Spleen (tissue), 11 donors: ENCODE results near the gene LTBP1. TPM values are rescaled to one million over a fixed set of nuclear protein-coding genes. Genes with fewer than 3 reads are reported as not detected.

Experiments used
- DNase-seq: peaks from one replicate; pipeline ENCODE4 v3.0.0-alpha.2; 2020
- H3K27ac ChIP-seq, 8 donors: fragments of 200-600 bp; sonication (generic) in 7 of 8; 1 replicate in 4 of 8; 2 replicates in 4 of 8; pipeline versions ENCODE4 v1.5.0 to v1.8.0; 2016 to 2021; ENCODE audit warnings: inconsistent platforms in 4 of 8, mild to moderate bottlenecking in 4 of 8, moderate library complexity in 1 of 8
- H3K27me3 ChIP-seq, 7 donors: fragments of 200-600 bp; sonication (generic) in 6 of 7; replicated peaks in 1 of 7; 1 replicate in 4 of 7; 2 replicates in 3 of 7; pipeline versions ENCODE4 v1.5.0 to v1.8.0; 2016 to 2021; ENCODE audit warnings: inconsistent platforms in 3 of 7, mild to moderate bottlenecking in 1 of 7
- H3K36me3 ChIP-seq, 6 donors: fragments of 200-600 bp; sonication (generic) in 5 of 6; 1 replicate in 4 of 6; 2 replicates in 2 of 6; pipeline versions ENCODE4 v1.5.0 to v1.8.0; 2016 to 2021; ENCODE audit warnings: inconsistent platforms in 2 of 6
- H3K4me1 ChIP-seq, 6 donors: fragments of 200-600 bp; sonication (generic) in 5 of 6; 1 replicate in 3 of 6; 2 replicates in 3 of 6; pipeline versions ENCODE4 v1.5.0 to v1.8.0; 2016 to 2021; ENCODE audit warnings: inconsistent platforms in 3 of 6
- H3K4me3 ChIP-seq, 8 donors: fragments of 200-600 bp; sonication (generic) in 7 of 8; 1 replicate in 4 of 8; 2 replicates in 4 of 8; pipeline versions ENCODE4 v1.5.0 to v1.8.0; 2016 to 2021; ENCODE audit warnings: inconsistent platforms in 4 of 8, mild to moderate bottlenecking in 4 of 8, moderate library complexity in 2 of 8
- H3K9me3 ChIP-seq, 8 donors: fragments of 200-600 bp; sonication (generic) in 7 of 8; 1 replicate in 4 of 8; 2 replicates in 4 of 8; pipeline versions ENCODE4 v1.5.0 to v1.8.0; 2016 to 2021; ENCODE audit warnings: inconsistent platforms in 4 of 8
- CTCF ChIP-seq, 11 experiments: fragments of 200-600 bp in 7 of 11; fragments of 450-650 bp in 4 of 11; sonication (generic) in 4 of 11; IDR thresholded peaks in 8 of 11; conservative IDR thresholded peaks in 3 of 11; 1 replicate in 7 of 11; 2 replicates in 4 of 11; pipeline versions ENCODE4 v1.4.0 to v1.8.0; 2016 to 2021; ENCODE audit warnings: antibody characterized with exemption in 11 of 11, inconsistent platforms in 4 of 11, mild to moderate bottlenecking in 1 of 11
- POLR2A ChIP-seq, 3 donors: fragments of 450-650 bp; IDR thresholded peaks; one replicate each; pipeline ENCODE4 v1.5.1; 2017; ENCODE audit warnings: antibody characterized with exemption in 3 of 3, mild to moderate bottlenecking in 1 of 3
- POLR2AphosphoS5 ChIP-seq, 3 donors: sonication (generic); formaldehyde crosslinking; IDR thresholded peaks; one replicate each; pipeline ENCODE4 v1.5.1; 2017; ENCODE audit warnings: antibody characterized with exemption in 3 of 3
- WGBS, 5 donors: extraction: QIAGEN DNeasy Blood & Tissue Kit in 3 of 5; methylation state at CpG; one replicate each; pipeline versions ENCODE4 v1.1.5 to v1.1.7; 2013 to 2018; 5-methylcytosine and 5-hydroxymethylcytosine counted together
- intact Hi-C: fragments of 100-400 bp; cut with DNase I; formaldehyde crosslinking; loops from one replicate; pipeline ENCODE4 v1.15.0; 2023; ENCODE audit warnings: low total_unique reads
- polyA plus RNA-seq, 3 donors: library from polyadenylated mRNA; stranded (reverse); fragments of 200-250 nt; gene quantifications; one replicate each; pipeline ENCODE4 v1.2.1, GENCODE V29; 2013
- total RNA-seq, 7 donors: library from RNA; depleted of rRNA in 3 of 7; stranded (reverse); fragments of >200 nt in 3 of 7; fragmentation: NEBNext Ultra II Directional in 4 of 7; extraction: Animal tissue kit (Norgen Biotek cat#: 25700) in 4 of 7; gene quantifications; one replicate each; pipeline versions ENCODE4 v1.1.0 to v1.2.1, GENCODE V29; 2016 to 2021
- donor health status: healthy with polysubstance abuse.
- donor health status: DM: no; HTN: no; CAD: no; lungs with moderate emphysema.
- donor health status: DM: no; HTN: no; CAD: no.
- donor health status: Bipolar disorder and iron deficiency.
- donor health status: healthy.
- donor health status: DM: no; HTN: no; CAD: no.
- donor health status: DM: yes; HTN: yes; CAD: no.

LTBP1 gene
- total and polyA plus RNA-seq, 10 donors = 6.8 to 28.0 (median 13.3) TPM

GRCh38 chr2:33391529-33392255 is 444.9 kb downstream of the LTBP1 start:
- intact Hi-C loops = no loop called here
- WGBS, 5 donors = 72 to 90% (median 77%) methylated on average over 5 of the region's 5 CpGs
- no peak overlapping the region for H3K27ac ChIP-seq
- no peaks in the 10 kb centered on the region for H3K9me3 ChIP-seq
- H3K36me3 ChIP-seq = no peaks in the 10 kb centered on the region
- H3K4me1 ChIP-seq = no peaks in the 10 kb centered on the region
- no peak overlapping the region for H3K4me3 ChIP-seq
- TF ChIP-seq POLR2A (IDR thresholded peaks at IDR 0.05) (no peak), POLR2AphosphoS5 (IDR thresholded peaks at IDR 0.05) (no peak), CTCF (IDR thresholded peaks at IDR 0.05 in 8 of 11, conservative IDR thresholded peaks at IDR 0.05 in 3 of 11) (no peak)
- H3K27me3 ChIP-seq = no peaks in the 10 kb centered on the region
- DNase-seq = no peak

DNA sequence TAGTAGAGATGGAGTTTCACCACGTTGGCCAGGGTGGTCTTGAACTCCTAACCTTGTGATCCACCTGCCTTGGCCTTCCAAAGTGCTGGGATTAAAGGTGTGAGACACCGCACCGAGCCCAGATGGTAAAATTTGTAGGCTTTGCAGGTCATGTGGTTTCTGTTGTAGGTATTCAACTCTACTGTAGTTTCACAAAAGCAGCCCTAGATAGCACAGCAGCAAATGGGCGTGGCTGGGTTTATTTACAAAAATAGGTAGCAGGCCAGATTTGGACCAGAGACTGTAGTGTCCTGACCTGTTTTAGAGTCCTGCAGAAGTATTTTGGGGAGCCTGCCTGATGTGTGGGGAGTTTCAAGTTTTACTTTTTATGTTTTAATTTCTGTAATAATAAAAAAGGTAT is 445.6 kb downstream of the LTBP1 start:
- no peaks in the 10 kb centered on the region for H3K9me3 ChIP-seq
- WGBS, 5 donors = 86 to 95% (median 90%) methylated on average over 4 of the region's 4 CpGs
- intact Hi-C loops = no loop called here
- H3K4me1 ChIP-seq = no peaks in the 10 kb centered on the region
- no peak for TF ChIP-seq POLR2A (IDR thresholded peaks at IDR 0.05)
- TF ChIP-seq CTCF (IDR thresholded peaks at IDR 0.05 in 8 of 11, conservative IDR thresholded peaks at IDR 0.05 in 3 of 11) = no peak
- TF ChIP-seq POLR2AphosphoS5 (IDR thresholded peaks at IDR 0.05) = no peak
- no peaks in the 10 kb centered on the region for H3K36me3 ChIP-seq
- H3K4me3 ChIP-seq = no peak overlapping the region
- no peaks in the 10 kb centered on the region for H3K27me3 ChIP-seq
- H3K27ac ChIP-seq = no peak overlapping the region
- DNase-seq = no peak

GRCh38 chr2:33395034-33395433 is 448.3 kb downstream of the LTBP1 start:
- H3K27ac ChIP-seq = no peak overlapping the region
- no peaks in the 10 kb centered on the region for H3K27me3 ChIP-seq
- H3K4me3 ChIP-seq = no peak overlapping the region
- intact Hi-C loops = no loop called here
- no peaks in the 10 kb centered on the region for H3K36me3 ChIP-seq
- no peaks in the 10 kb centered on the region for H3K9me3 ChIP-seq
- DNase-seq = no peak
- 76 to 88% (median 87%) methylated on average over 3 of the region's 3 CpGs for WGBS, 5 donors
- TF ChIP-seq POLR2A (IDR thresholded peaks at IDR 0.05) (no peak), POLR2AphosphoS5 (IDR thresholded peaks at IDR 0.05) (no peak), CTCF (IDR thresholded peaks at IDR 0.05 in 8 of 11, conservative IDR thresholded peaks at IDR 0.05 in 3 of 11) (no peak)
- no peaks in the 10 kb centered on the region for H3K4me1 ChIP-seq

DNA sequence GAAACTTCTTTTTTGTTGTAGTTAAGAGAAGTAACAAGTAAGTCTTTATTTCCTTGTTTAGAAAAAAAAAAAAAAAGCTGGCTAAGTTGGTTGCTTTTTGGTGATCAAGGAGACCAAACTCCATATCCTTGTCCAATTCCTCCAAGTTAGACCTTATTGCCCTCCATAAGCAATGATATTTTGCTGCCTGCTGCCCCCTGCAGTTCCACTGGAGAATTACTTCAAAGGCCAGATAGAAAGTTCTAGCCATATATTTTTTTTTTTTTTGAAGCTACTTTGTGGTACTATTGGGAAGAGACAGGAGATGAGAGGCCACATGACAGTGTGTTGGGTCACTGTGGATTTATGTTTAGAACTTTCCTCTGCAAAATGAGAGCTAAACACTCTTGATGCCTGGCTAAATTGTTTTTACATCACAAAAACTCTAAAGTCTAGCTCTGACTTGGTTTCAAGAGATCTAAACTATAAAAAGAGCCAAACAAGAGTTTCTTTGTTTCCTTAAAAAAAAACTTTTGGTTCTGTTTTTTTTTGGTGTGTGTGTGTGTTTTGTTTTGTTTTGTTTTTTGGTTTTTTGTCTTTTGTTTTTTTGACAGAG is 449.0 kb downstream of the LTBP1 start:
- intact Hi-C loops = no loop called here
- TF ChIP-seq CTCF (IDR thresholded peaks at IDR 0.05 in 8 of 11, conservative IDR thresholded peaks at IDR 0.05 in 3 of 11) = peak in 9 of 11 experiments; percentile 20 to 65 (median 54)
- TF ChIP-seq POLR2AphosphoS5 (IDR thresholded peaks at IDR 0.05) = no peak
- no peaks in the 10 kb centered on the region for H3K36me3 ChIP-seq
- no peaks in the 10 kb centered on the region for H3K9me3 ChIP-seq
- H3K4me1 ChIP-seq = no peaks in the 10 kb centered on the region
- no peak overlapping the region for H3K4me3 ChIP-seq
- H3K27me3 ChIP-seq = no peaks in the 10 kb centered on the region
- no peak for DNase-seq
- no peak overlapping the region for H3K27ac ChIP-seq
